Activated CD8-positive, alpha-beta memory T cell treated with anti-CD3 and anti-CD28 coated beads for 48 hours (primary cell): ENCODE results near the gene UGT1A7.
"Not testable (repeated sequence)": the region's sequence is repeated elsewhere in the genome, so short reads cannot be mapped to it uniquely, and the experiment has no call there.

Experiments
- DNase-seq, 3 experiments: peaks; one replicate each; pipeline ENCODE4 v3.0.0-alpha.2; 2020; ENCODE audit warnings: low read depth in 2 of 3, low spot score in 2 of 3

UGT1A7 gene

GRCh38 chr2:233680361-233681045 lies 1.2 kb upstream of the UGT1A7 start:
- DNase-seq, result no peak

GRCh38 chr2:233684640-233685039 lies 2.9 kb downstream of the UGT1A7 start:
- DNase-seq, result no peak

- no peak for DNase-seq
These were observed 5.2 kb downstream of the UGT1A7 start for GRCh38 chr2:233686928-233687327.

GRCh38 chr2:233688341-233688740 lies 6.6 kb downstream of the UGT1A7 start:
- no peak for DNase-seq

GRCh38 chr2:233689031-233689430 lies 7.3 kb downstream of the UGT1A7 start:
- no peak for DNase-seq

- no peak for DNase-seq
These were observed 7.8 kb downstream of the UGT1A7 start for GRCh38 chr2:233689501-233689900.

GRCh38 chr2:233690444-233690843 lies 8.7 kb downstream of the UGT1A7 start:
- DNase-seq, result no peak

- no peak for DNase-seq
These were observed 10.0 kb downstream of the UGT1A7 start for GRCh38 chr2:233691443-233692433.

- no peak for DNase-seq
These were observed 10.9 kb downstream of the UGT1A7 start, which contains the start of gene UGT1A6 for GRCh38 chr2:233692648-233693047. UGT1A6 (plus strand) TSS chr2:233692890; CDS start chr2:233693005, 115 bp downstream.

GRCh38 chr2:233693963-233694362 lies 12.3 kb downstream of the UGT1A7 start:
- DNase-seq, result no peak

GRCh38 chr2:233698740-233699139 lies 17.0 kb downstream of the UGT1A7 start:
- no peak for DNase-seq

- no peak for DNase-seq
These were observed 17.8 kb downstream of the UGT1A7 start for GRCh38 chr2:233699424-233700027.

- no peak for DNase-seq
These were observed 18.4 kb downstream of the UGT1A7 start for GRCh38 chr2:233700028-233700635.

GRCh38 chr2:233700842-233701241 lies 19.1 kb downstream of the UGT1A7 start:
- DNase-seq, result not testable (repeated sequence)

GRCh38 chr2:233702238-233702637 lies 20.5 kb downstream of the UGT1A7 start:
- DNase-seq, result no peak

GRCh38 chr2:233705911-233706506 lies 24.3 kb downstream of the UGT1A7 start:
- DNase-seq, result no peak

- no peak for DNase-seq
These were observed 25.0 kb downstream of the UGT1A7 start for GRCh38 chr2:233706720-233707119.

GRCh38 chr2:233707940-233708644 lies 26.4 kb downstream of the UGT1A7 start:
- DNase-seq, result no peak

GRCh38 chr2:233708942-233709341 lies 27.2 kb downstream of the UGT1A7 start:
- no peak for DNase-seq
